A673 (cell line): ENCODE measurements around the gene AGPAT2. TPM values are rescaled to one million over a fixed set of nuclear protein-coding genes. Genes with fewer than 3 reads are reported as not detected.

Experiments
- BruUV-seq: library from RNA; stranded (reverse); fragments of 400-500 nt; replicated peaks from 2 replicates; lab custom pipeline; 2021; lab: Mats Ljungman, UMichigan
- CTCF ChIA-PET: fragments of 300-600 bp; sonication (Branson Sonifier 250); formaldehyde crosslinking; loops from one replicate; lab custom pipeline; 2022; ENCODE audit warnings: antibody characterized with exemption; lab: Charles Lee
- POLR2A ChIA-PET: fragments of 300-600 bp; sonication (Branson Sonifier 250); formaldehyde crosslinking; loops from one replicate; lab custom pipeline; 2022; ENCODE audit warnings: antibody characterized with exemption; ENCODE audit not compliant: low non-redundant PET; lab: Charles Lee
- DNase-seq: peaks from one replicate; pipeline ENCODE4 v3.0.0-alpha.2; 2015; ENCODE audit warnings: low spot score
- H3K27ac ChIP-seq: fragments of 200-600 bp; sonication (generic); 2 replicates; pipeline ENCODE4 v1.5.1; 2016; ENCODE audit warnings: mixed run types, low read depth, mild to moderate bottlenecking, mixed read lengths, antibody characterized with exemption, low read length; ENCODE audit not compliant: poor library complexity, severe bottlenecking
- H3K27me3 ChIP-seq: fragments of 200-600 bp; sonication (generic); replicated peaks from 2 replicates; pipeline ENCODE4 v1.6.1; 2017; ENCODE audit warnings: mixed run types, low read depth, mild to moderate bottlenecking, mixed read lengths, antibody characterized with exemption, low read length; ENCODE audit not compliant: insufficient read depth, poor library complexity
- H3K36me3 ChIP-seq: fragments of 200-600 bp; sonication (generic); 2 replicates; pipeline ENCODE4 v1.6.1; 2016; ENCODE audit warnings: mixed run types, mild to moderate bottlenecking, mixed read lengths, antibody characterized with exemption, low read length; ENCODE audit not compliant: insufficient read depth, poor library complexity, severe bottlenecking
- H3K4me1 ChIP-seq: fragments of 200-600 bp; sonication (generic); 2 replicates; pipeline ENCODE4 v1.6.1; 2017; ENCODE audit warnings: mixed run types, mild to moderate bottlenecking, mixed read lengths, antibody characterized with exemption, low read length; ENCODE audit not compliant: insufficient read depth, poor library complexity, severe bottlenecking
- H3K4me3 ChIP-seq: fragments of 200-600 bp; sonication (generic); 2 replicates; pipeline ENCODE4 v1.5.1; 2016; ENCODE audit warnings: low read depth, mixed run types, mild to moderate bottlenecking, mixed read lengths, low read length; ENCODE audit not compliant: poor library complexity, severe bottlenecking
- H3K9me3 ChIP-seq: fragments of 200-600 bp; sonication (generic); 2 replicates; pipeline ENCODE4 v1.6.1; 2016; ENCODE audit warnings: mixed run types, low read depth, mild to moderate bottlenecking, mixed read lengths, antibody characterized with exemption, low read length; ENCODE audit not compliant: poor library complexity, severe bottlenecking
- EZH2 ChIP-seq: fragments of 200-600 bp; sonication (generic); IDR thresholded peaks from 2 replicates; pipeline ENCODE4 v1.6.1; 2017; ENCODE audit warnings: borderline replicate concordance, low read depth, mild to moderate bottlenecking, mixed read lengths, antibody characterized with exemption, low read length; ENCODE audit not compliant: poor library complexity, severe bottlenecking
- intact Hi-C: fragments of 100-400 bp; cut with micrococcal nuclease; formaldehyde crosslinking; loops from one replicate; pipeline ENCODE4 v1.10.0; 2022; ENCODE audit not compliant: unreplicated experiment
- total RNA-seq: library from RNA; stranded (reverse); gene quantifications from 2 replicates; pipeline ENCODE4 v1.2.3, GENCODE V29; 2021
- TF ChIP-seq, protein P1 (sequence below): fragments of 300-800, 200-600 bp; sonication (generic); conservative IDR thresholded peaks from 2 replicates; pipeline ENCODE4 v1.5.1; 2017; ENCODE audit warnings: low read depth, mild to moderate bottlenecking, antibody characterized with exemption, low read length, moderate library complexity, mixed read lengths

Gene AGPAT2
- total RNA-seq, 1 experiment from 2014 or later = 57.7 TPM

DNA sequence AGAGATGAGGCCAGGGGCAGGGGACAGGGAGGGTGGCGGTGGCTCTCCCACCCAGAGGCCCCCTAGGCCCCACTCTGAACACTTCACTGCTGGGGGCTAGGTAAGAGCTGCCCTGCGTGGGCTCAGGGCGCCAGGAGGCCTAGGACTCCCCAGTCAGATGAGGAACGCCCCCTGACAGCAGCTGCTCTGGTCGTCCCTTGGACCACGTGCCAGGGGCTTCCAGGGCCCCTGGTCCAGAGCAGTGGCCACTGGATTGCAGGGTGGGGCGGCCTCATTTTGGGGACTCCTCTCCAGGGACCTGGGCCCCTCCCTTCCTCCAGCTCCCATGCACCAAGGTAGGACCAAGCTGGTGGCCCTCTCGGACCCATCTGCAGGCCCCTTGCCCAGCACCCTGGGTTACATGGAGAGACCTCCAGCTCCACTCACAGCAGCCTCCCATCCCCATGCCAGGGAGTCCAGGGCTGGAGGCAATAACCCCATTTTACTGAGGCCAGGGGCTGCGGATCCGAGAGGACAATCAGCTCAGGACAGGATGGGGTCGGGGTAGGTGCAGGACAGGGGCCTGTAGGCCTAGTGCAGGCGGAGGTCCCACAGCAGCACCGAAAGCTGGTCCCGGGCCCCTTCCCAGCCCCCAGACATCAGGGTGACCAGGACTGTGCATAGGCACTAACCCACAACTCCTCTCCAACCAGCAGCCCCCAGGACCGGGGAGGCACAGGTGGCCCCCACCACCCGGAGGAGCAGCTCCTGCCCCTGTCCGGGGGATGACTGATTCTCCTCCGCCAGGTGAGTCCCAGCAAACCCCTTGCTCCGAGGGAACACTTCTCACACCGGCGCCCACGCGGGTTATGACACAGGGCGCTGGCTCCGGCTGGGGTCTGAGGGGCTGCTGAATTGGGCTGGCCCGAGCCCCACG, 23.0 kb downstream of the AGPAT2 start:
- intact Hi-C loops = no loop called here
- Histone ChIP-seq H3K4me3 (no peak overlapping the region), H3K36me3 (peaks cover 2% of the 10 kb centered on the region), H3K4me1 (peaks cover 31% of the 10 kb centered on the region), H3K27me3 (no peaks in the 10 kb centered on the region), H3K9me3 (no peaks in the 10 kb centered on the region), H3K27ac (no peak overlapping the region)
- no peak for TF ChIP-seq EZH2
- TF ChIP-seq, protein P1, sequence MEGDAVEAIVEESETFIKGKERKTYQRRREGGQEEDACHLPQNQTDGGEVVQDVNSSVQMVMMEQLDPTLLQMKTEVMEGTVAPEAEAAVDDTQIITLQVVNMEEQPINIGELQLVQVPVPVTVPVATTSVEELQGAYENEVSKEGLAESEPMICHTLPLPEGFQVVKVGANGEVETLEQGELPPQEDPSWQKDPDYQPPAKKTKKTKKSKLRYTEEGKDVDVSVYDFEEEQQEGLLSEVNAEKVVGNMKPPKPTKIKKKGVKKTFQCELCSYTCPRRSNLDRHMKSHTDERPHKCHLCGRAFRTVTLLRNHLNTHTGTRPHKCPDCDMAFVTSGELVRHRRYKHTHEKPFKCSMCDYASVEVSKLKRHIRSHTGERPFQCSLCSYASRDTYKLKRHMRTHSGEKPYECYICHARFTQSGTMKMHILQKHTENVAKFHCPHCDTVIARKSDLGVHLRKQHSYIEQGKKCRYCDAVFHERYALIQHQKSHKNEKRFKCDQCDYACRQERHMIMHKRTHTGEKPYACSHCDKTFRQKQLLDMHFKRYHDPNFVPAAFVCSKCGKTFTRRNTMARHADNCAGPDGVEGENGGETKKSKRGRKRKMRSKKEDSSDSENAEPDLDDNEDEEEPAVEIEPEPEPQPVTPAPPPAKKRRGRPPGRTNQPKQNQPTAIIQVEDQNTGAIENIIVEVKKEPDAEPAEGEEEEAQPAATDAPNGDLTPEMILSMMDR = no peak
- CTCF ChIA-PET = interaction anchor here (0.7 to 0.8 kb wide), 2 partner anchors 8 to 117 kb away, joined by 3 read pairs; no protein-coding TSS in a partner anchor
- POLR2A ChIA-PET = no interaction called here
- BruUV-seq = no TSS peak
- no peak for DNase-seq

DNA sequence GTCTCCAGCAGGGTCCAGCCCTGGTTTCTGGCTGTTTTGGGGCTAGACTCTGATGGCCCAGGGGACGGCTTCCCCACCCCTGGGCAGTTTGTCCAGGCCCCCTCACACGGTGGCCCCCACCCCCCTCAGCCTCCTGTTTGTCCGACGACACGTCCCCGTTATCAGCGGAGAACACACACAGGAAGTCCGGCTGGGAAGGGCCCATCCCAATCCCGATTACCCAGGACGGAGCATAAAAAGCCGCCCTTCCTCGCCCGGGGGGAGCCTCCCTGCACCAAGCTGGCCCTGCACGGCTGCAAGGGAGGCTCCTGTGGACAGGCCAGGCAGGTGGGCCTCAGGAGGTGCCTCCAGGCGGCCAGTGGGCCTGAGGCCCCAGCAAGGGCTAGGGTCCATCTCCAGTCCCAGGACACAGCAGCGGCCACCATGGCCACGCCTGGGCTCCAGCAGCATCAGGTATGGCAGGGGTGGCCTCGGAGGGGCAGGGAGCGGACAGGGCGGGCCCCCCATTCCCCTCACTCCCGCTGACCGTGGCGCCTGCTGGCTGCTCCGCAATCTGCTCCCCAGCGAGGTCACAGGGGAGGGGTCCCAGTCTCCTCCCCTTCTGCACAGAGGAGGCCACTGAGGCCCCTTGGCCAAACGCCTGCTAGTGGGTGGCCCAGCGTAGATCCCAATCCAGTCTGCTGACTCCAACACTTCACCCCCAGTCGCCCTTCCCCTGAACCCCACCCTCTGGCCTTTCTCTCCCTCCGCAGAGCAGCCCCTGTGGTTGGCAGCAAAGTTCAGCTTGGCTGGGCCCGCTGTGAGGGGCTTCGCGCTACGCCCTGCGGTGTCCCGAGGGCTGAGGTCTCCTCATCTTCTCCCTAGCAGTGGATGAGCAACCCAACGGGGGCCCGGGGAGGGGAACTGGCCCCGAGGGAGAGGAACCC, 24.3 kb downstream of the AGPAT2 start, which contains the start of gene EGFL7:
Gene EGFL7, plus strand, starts transcription at position 261 of the 926 bp plus-strand sequence. CDS start 5,367 bp downstream, outside the sequence.
- H3K9me3 ChIP-seq = no peaks in the 10 kb centered on the region
- intact Hi-C loops = no loop called here
- no peaks in the 10 kb centered on the region for H3K27me3 ChIP-seq
- no peak for DNase-seq
- ChIA-PET CTCF (no interaction called here), POLR2A (no interaction called here)
- H3K4me3 ChIP-seq = no peak within 1 kb of the TSS
- no TSS peak for BruUV-seq
- TF ChIP-seq EZH2 = no peak
- TF ChIP-seq, protein P1 = no peak
- H3K36me3 ChIP-seq = no peaks in the 10 kb centered on the region
- H3K27ac ChIP-seq = no peak within 1 kb of the TSS
- peaks cover 18% of the 10 kb centered on the region for H3K4me1 ChIP-seq

DNA sequence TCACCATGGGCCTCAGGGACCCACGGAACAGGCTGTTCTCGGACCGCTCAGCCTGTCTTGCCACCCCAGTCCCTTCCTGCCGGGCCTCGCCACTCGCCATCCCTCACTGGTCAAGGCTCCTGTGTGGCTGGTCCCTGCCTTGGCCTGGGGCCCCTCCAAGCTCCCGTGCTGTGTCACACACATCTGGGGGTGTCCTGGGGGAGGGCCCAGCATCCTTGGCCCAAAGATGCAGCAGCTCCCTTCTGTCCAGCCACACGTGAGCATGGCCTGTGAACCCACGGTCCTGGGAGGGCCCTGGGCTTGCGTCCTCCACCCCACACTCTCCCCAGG, 25.0 kb downstream of the AGPAT2 start:
- no peaks in the 10 kb centered on the region for H3K27me3 ChIP-seq
- CTCF ChIA-PET = no interaction called here
- H3K4me1 ChIP-seq = peaks cover 11% of the 10 kb centered on the region
- no peaks in the 10 kb centered on the region for H3K36me3 ChIP-seq
- H3K4me3 ChIP-seq = no peak overlapping the region
- no TSS peak for BruUV-seq
- no peaks in the 10 kb centered on the region for H3K9me3 ChIP-seq
- TF ChIP-seq EZH2 = no peak
- TF ChIP-seq, protein P1 = no peak
- DNase-seq = no peak
- POLR2A ChIA-PET = no interaction called here
- H3K27ac ChIP-seq = no peak overlapping the region
- intact Hi-C loops = no loop called here
